NCI-H526 treated with DMSO at 0.1 percent for 48 hours (cell line): ENCODE measurements around the gene CDH2.

Source experiments
- DNase-seq: peaks from one replicate; lab custom pipeline; 2025; lab: John Stamatoyannopoulos, UW

The CDH2 gene

GRCh38 chr18:28045176-28045810 lies 131.6 kb downstream of the CDH2 start:
- DNase-seq = no peak

GRCh38 chr18:28044036-28044435 lies 132.9 kb downstream of the CDH2 start:
- DNase-seq = no peak

- DNase-seq = no peak
Observed at GRCh38 chr18:28043631-28044030, 133.3 kb downstream of the CDH2 start.

- DNase-seq = no peak
Observed at GRCh38 chr18:28041366-28041765, 135.6 kb downstream of the CDH2 start.

- DNase-seq = no peak
Observed at GRCh38 chr18:28040716-28041115, 136.2 kb downstream of the CDH2 start.

GRCh38 chr18:28040211-28040610 lies 136.7 kb downstream of the CDH2 start:
- DNase-seq = no peak

GRCh38 chr18:28039691-28040090 lies 137.2 kb downstream of the CDH2 start:
- no peak for DNase-seq

- no peak for DNase-seq
Observed at GRCh38 chr18:28039078-28039477, 137.9 kb downstream of the CDH2 start.

- DNase-seq = no peak
Observed at GRCh38 chr18:28036488-28036887, 140.4 kb downstream of the CDH2 start.

GRCh38 chr18:28034567-28034966 lies 142.4 kb downstream of the CDH2 start:
- DNase-seq = no peak

GRCh38 chr18:28032177-28032576 lies 144.8 kb downstream of the CDH2 start:
- no peak for DNase-seq

GRCh38 chr18:28030458-28030857 lies 146.5 kb downstream of the CDH2 start:
- no peak for DNase-seq

- DNase-seq = no peak
Observed at GRCh38 chr18:28027755-28028154, 149.2 kb downstream of the CDH2 start.

GRCh38 chr18:28019425-28020108 lies 157.4 kb downstream of the CDH2 start:
- no peak for DNase-seq

GRCh38 chr18:28018351-28018750 lies 158.6 kb downstream of the CDH2 start:
- DNase-seq = no peak

- no peak for DNase-seq
Observed at GRCh38 chr18:28015671-28016070, 161.3 kb downstream of the CDH2 start.

- DNase-seq = no peak
Observed at GRCh38 chr18:28013066-28013465, 163.9 kb downstream of the CDH2 start.

- DNase-seq = no peak
Observed at GRCh38 chr18:28012336-28012735, 164.6 kb downstream of the CDH2 start.

GRCh38 chr18:28009589-28009988 lies 167.3 kb downstream of the CDH2 start:
- DNase-seq = no peak

GRCh38 chr18:28007841-28008240 lies 169.1 kb downstream of the CDH2 start:
- DNase-seq = no peak

- DNase-seq = no peak
Observed at GRCh38 chr18:28005164-28005563, 171.8 kb downstream of the CDH2 start.

GRCh38 chr18:28004606-28005005 lies 172.3 kb downstream of the CDH2 start:
- no peak for DNase-seq

- DNase-seq = no peak
Observed at GRCh38 chr18:28003451-28003850, 173.5 kb downstream of the CDH2 start.

GRCh38 chr18:28002841-28003240 lies 174.1 kb downstream of the CDH2 start:
- no peak for DNase-seq
